Measurements from ENCODE around the gene DCBLD1.

DCBLD1 gene

DNA sequence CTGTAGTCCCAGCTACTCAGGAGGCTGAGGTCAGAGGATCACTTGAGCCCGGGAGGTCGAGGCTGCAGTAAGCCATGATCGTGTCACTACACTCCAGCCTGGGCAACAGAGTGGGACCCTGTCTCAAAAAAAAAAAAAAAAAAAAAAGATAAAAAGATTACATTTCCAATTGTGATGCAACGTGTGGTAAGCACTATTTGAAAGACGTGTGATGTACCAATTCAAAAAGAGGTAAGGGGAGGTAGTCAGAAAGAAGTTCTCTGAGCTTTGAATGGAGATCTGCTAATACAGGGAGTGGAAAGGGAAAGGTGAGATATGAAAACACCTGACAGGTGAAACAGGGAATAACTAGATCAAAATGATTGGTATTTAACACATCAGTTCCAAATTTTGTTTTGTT, 108.0 kb downstream of the DCBLD1 start:
- Histone ChIP-seq H3K36me3 (ENCODE audit: control insufficient read depth, insufficient read depth, low read length) (no peaks in the 10 kb centered on the region), H3K4me3 (ENCODE audit: low read length) (no peak overlapping the region), H3K4me1 (ENCODE audit: control insufficient read depth, insufficient read depth, low read length) (peaks cover 5% of the 10 kb centered on the region), H3K9me3 (ENCODE audit: control insufficient read depth, low read length) (no peaks in the 10 kb centered on the region), H3K27me3 (ENCODE audit: control insufficient read depth, insufficient read depth, low read length) (no peaks in the 10 kb centered on the region), H3K9ac (ENCODE audit: low read length) (no peak overlapping the region)

DNA sequence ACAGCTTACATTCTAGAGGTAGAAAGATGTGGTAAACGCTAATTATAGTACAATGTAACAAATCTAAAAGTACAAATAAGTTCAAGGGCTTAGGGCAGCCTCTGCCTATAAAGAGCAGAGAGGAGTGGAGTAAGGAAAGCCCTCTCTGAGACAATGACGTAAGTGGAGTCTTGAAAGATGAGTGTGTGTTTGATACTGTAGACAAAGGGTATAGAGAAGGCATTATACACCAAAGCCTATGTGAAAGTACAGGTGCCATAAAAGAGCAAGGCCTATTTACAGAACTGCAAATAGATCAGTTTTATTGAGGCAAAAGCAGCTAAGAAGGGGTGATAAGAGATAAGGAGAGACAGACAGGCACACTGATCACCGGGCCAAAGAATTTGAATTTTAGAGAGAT, 108.9 kb downstream of the DCBLD1 start:
- no peak overlapping the region for H3K9ac ChIP-seq (ENCODE audit: low read length)
- no peaks in the 10 kb centered on the region for H3K27me3 ChIP-seq (ENCODE audit: control insufficient read depth, insufficient read depth, low read length)
- peaks cover 5% of the 10 kb centered on the region for H3K4me1 ChIP-seq (ENCODE audit: control insufficient read depth, insufficient read depth, low read length)
- H3K9me3 ChIP-seq (ENCODE audit: control insufficient read depth, low read length), result no peaks in the 10 kb centered on the region
- no peaks in the 10 kb centered on the region for H3K36me3 ChIP-seq (ENCODE audit: control insufficient read depth, insufficient read depth, low read length)
- no peak overlapping the region for H3K4me3 ChIP-seq (ENCODE audit: low read length)

DNA sequence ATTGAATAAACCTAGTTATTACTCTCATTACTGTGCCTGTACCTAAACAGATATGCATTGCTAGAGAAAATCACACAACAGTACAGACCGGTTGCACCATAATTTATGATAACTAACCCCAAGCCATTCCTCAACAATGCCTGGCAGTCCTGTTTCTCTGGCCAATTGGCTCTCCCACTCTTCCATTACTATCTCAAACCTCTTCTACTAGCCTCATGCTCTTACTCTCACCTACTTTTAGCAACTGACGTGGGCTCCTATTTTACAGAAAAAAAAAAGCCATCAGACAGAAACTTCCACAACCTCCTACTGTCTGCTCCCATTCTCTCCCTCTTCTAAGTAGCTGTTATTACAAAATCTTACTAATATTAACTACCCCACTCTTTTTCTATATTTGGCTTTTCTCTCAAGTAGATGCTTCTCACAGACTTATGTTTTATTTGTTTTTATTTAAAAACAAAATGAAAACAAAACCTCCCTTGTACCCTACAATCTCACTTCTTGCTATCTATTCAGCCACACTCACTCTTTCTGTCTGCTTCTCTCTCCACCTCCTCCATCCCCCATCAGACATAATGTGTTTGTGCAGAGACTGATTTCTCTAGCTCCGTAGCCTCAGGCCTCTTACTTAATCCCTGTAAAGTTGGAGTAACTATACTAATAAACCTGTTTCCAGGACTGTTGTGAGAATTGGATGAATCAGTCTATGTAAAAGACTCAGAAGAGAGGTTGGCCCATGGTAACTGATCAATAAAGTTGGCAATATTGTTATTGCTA, 110.7 kb downstream of the DCBLD1 start:
- Histone ChIP-seq H3K9ac (ENCODE audit: low read length) (no peak overlapping the region), H3K4me1 (ENCODE audit: control insufficient read depth, insufficient read depth, low read length) (peaks cover 5% of the 10 kb centered on the region), H3K36me3 (ENCODE audit: control insufficient read depth, insufficient read depth, low read length) (no peaks in the 10 kb centered on the region), H3K9me3 (ENCODE audit: control insufficient read depth, low read length) (no peaks in the 10 kb centered on the region), H3K27me3 (ENCODE audit: control insufficient read depth, insufficient read depth, low read length) (no peaks in the 10 kb centered on the region), H3K4me3 (ENCODE audit: low read length) (no peak overlapping the region)

DNA sequence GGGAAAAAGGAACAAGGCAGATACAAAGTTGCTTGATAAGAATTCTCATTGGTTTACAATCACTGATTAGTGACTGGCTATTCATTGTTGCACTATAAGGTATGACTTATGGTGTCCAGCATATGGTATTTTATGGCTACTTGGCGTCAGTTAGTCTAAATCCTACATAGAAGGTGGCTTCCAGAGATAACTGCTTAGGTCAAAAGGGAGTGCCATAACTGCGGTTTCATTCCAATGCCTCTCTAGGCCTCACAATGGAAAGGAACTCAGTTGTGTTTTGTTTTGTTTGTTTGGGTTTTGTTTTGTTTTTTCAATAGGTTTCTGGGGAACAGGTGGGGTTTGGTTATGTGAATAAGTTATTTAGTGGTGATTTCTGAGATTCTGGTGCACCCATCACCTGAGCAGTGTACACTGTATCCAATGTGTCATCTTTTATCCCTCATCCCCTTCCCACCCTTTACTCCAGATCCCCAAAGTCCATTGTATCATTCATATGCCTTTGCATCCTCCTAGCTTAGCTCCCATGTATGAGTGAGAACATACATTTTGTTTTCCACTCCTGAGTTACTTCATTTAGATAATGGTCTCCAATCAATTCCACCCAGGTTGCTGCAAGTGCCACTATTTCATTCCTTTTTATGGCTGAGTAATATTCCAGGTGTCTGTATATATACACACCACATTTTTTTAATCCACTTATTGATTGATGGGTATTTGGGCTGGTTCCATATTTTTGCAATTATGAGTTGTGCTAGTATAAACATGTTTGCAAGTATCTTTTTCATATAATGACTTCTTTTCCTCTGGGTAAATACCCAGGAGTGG, 112.8 kb downstream of the DCBLD1 start:
- Histone ChIP-seq H3K27me3 (ENCODE audit: control insufficient read depth, insufficient read depth, low read length) (no peaks in the 10 kb centered on the region), H3K4me3 (ENCODE audit: low read length) (no peak overlapping the region), H3K36me3 (ENCODE audit: control insufficient read depth, insufficient read depth, low read length) (no peaks in the 10 kb centered on the region), H3K4me1 (ENCODE audit: control insufficient read depth, insufficient read depth, low read length) (peaks cover 5% of the 10 kb centered on the region), H3K9me3 (ENCODE audit: control insufficient read depth, low read length) (no peaks in the 10 kb centered on the region), H3K9ac (ENCODE audit: low read length) (no peak overlapping the region)

DNA sequence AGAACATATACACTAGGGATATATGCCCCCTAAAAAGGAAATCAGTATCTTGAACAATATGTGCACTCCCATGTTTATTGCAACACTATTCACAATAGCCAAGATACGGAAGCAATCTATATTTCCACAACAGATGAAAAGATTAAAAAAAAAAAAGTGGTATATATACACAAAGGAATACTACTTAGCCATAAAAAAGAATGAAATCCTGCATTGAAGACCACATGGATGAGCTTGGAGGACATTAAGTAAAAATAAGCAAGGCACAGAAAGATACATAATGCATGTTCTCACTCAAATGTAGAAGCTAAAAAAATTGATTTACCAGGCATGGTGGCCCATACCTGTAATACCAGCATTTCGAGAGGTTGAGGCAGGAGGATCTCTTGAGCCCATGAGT, 115.3 kb downstream of the DCBLD1 start:
- no peaks in the 10 kb centered on the region for H3K27me3 ChIP-seq (ENCODE audit: control insufficient read depth, insufficient read depth, low read length)
- H3K9ac ChIP-seq (ENCODE audit: low read length), result no peak overlapping the region
- H3K36me3 ChIP-seq (ENCODE audit: control insufficient read depth, insufficient read depth, low read length), result no peaks in the 10 kb centered on the region
- no peak overlapping the region for H3K4me3 ChIP-seq (ENCODE audit: low read length)
- H3K9me3 ChIP-seq (ENCODE audit: control insufficient read depth, low read length), result no peaks in the 10 kb centered on the region
- peaks cover 6% of the 10 kb centered on the region for H3K4me1 ChIP-seq (ENCODE audit: control insufficient read depth, insufficient read depth, low read length)
